Motor neuron (in vitro differentiated cells): Measurements from ENCODE around the gene ZBTB4. TPM values are rescaled to one million over a fixed set of nuclear protein-coding genes. Genes with fewer than 3 reads are reported as not detected.
A peak's percentile ranks its signal among the peaks of the same experiment; 100 is the strongest.

Source experiments
- ATAC-seq, 8 experiments: fragments of 200-7000 bp; cut with Tn5 transposase; replicated peaks in 6 of 8; 2 replicates each; pipeline ENCODE4 v1.8.0; 2021; ENCODE audit warnings: mild to moderate bottlenecking in 8 of 8, moderate library complexity in 8 of 8
- H3K27ac ChIP-seq, 2 donors: fragments of 250-450 bp; sonication (Bioruptor Pico); 2 replicates each; pipeline ENCODE4 v1.9.0; 2021; ENCODE audit warnings: antibody characterized with exemption in 2 of 2, mild to moderate bottlenecking in 2 of 2, moderate library complexity in 1 of 2
- H3K4me1 ChIP-seq, 2 donors: fragments of 250-450 bp; sonication (Bioruptor Pico); replicated peaks in 1 of 2; 2 replicates each; pipeline ENCODE4 v1.6.1; 2021; ENCODE audit warnings: antibody characterized with exemption in 2 of 2, mild to moderate bottlenecking in 2 of 2, moderate library complexity in 1 of 2
- H3K4me3 ChIP-seq, 5 donors: fragments of 250-450 bp; sonication (Bioruptor Pico); 2 replicates each; pipeline ENCODE4 v1.9.0; 2021; ENCODE audit warnings: antibody characterized with exemption in 5 of 5, mild to moderate bottlenecking in 5 of 5, moderate library complexity in 4 of 5
- WGBS, 10 experiments: fragments of 450-650 bp; shearing (Covaris generic); methylation state at CpG; one replicate each; pipeline ENCODE4 v1.0.0; 2022; 5-methylcytosine and 5-hydroxymethylcytosine counted together
- in situ Hi-C, 9 experiments: fragments of 400-800 bp; cut with MboI; loops; one replicate each; pipeline ENCODE4 v1.15.0; 2021; ENCODE audit warnings: low sequenced_read_pairs in 9 of 9, low pct_unique_long_range_greater_than_20kb in 2 of 9; ENCODE audit not compliant: unreplicated experiment in 9 of 9
- total RNA-seq, 8 experiments: library from RNA; unstranded; fragments of 300-600 nt; gene quantifications; 2 replicates each; pipeline versions ENCODE4 v1.2.3 to v1.2.4, GENCODE V29; 2022

Gene ZBTB4
- total RNA-seq, 8 experiments from 2014 or later = 9.8 to 36.2 (median 13.4) TPM

DNA sequence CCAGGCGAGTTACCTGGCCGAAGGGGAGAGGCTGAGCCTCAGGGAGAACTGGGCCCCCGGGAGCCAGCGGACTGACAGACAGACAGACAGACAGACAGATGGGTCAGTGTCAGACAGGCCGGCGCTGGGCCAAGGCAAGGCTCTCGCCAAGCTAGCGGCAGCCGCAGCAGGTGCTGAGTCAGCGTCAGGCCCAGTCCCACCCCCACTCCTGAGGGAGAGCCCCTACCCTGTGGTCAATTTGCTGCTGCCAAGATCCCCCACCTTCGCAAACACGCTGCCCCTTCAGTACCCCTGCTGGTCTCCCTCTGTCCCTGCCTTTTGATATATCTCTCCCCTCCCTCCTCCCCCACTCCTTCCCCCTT lies 38.6 kb downstream of the ZBTB4 start:
- Histone ChIP-seq H3K4me3 (peak overlapping the region; percentile 55 to 61 (median 58)), H3K4me1 (peaks cover 20 to 45% of the 10 kb centered on the region in 2 donors), H3K27ac (peak overlapping the region; percentile 96 to 97)
- 0% methylated on average over 2 of the region's 12 CpGs; no CpG with 5 or more reads in 9 of the 10 experiments for WGBS, 10 experiments
- in situ Hi-C loops = no loop called here
- peak; percentile 11 to 71 (median 60) for ATAC-seq

DNA sequence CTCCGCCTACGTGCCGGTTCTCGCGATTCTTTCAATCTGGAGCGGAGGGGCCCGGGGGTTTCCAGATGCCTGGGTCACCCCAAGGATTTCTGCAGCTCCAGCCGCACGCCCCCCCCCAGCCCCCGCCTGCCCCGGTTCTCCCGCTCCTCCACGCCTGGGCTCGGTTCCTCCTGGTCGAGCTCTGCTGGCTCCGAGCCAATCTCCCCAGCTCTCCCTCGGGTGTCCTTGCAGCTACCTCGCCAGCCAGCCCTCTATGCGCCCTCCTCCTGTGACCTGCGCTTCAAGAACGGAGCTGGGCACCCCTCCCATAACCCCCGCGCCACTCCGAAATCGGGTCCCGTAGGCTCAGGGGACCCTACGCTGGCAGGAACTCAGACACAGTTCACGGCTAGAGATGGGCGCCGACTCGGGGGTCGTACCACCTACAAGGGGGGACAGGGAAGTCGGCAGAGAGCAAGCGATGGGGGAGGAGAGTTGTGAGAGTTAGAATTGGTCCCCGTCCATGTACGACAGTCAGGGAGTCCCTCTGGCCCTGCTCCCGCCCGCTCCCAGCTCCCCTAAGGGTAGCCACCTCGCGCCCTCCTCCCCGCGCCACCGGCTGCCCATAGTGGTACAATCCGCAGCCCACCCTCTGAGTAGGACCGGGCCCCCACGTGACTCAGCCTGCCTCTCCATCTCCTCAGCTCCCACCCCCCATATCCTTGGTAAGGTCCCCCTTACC lies 39.2 kb downstream of the ZBTB4 start:
- peak in 6 of 8 experiments; percentile 18 to 73 (median 65) for ATAC-seq
- WGBS, 10 experiments = 0 to 8% (median 3%) methylated on average over 3 to 8 of the region's 46 CpGs; no CpG with 5 or more reads in 6 of the 10 experiments
- in situ Hi-C loops = no loop called here
- Histone ChIP-seq H3K27ac (peak overlapping the region; percentile 96 to 97), H3K4me1 (peaks cover 25 to 41% of the 10 kb centered on the region in 2 donors), H3K4me3 (peak overlapping the region; percentile 55 to 61 (median 58))

DNA sequence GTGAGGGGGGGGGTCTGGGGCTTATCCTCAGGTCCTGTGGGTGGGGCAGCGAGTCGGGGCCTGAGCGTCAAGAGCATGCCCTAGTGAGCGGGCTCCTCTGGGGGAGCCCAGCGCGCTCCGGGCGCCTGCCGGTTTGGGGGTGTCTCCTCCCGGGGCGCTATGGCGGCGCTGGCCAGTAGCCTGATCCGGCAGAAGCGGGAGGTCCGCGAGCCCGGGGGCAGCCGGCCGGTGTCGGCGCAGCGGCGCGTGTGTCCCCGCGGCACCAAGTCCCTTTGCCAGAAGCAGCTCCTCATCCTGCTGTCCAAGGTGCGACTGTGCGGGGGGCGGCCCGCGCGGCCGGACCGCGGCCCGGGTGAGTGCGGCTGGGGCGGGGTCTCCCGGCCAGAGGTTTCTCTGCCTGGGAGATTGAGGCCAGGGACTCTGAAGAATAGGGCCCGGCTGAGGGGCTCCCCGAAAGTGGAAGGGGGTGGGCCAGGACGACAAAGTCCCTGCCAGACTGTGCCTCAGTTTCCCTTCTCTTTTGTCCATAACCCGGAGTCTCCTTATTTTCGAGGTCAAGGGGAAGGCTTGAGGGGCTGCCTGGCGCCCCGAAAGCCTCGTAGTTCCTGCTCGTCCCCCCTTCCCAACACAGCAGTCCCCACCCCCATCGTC lies 39.8 kb downstream of the ZBTB4 start, which contains the start of gene FGF11:
Gene FGF11 (plus strand): TSS at position 51 of the 651 bp plus-strand sequence. CDS start 109 bp downstream, at position 160.
- H3K4me1 ChIP-seq = peaks cover 25 to 34% of the 10 kb centered on the region in 2 donors
- 10% methylated on average over 2 of the region's 50 CpGs; no CpG with 5 or more reads in 9 of the 10 experiments for WGBS, 10 experiments
- no peak for ATAC-seq
- in situ Hi-C loops = no loop called here
- H3K4me3 ChIP-seq = peak within 1 kb of the TSS; percentile 55 to 61 (median 58)
- peak within 1 kb of the TSS; percentile 96 to 97 for H3K27ac ChIP-seq

DNA sequence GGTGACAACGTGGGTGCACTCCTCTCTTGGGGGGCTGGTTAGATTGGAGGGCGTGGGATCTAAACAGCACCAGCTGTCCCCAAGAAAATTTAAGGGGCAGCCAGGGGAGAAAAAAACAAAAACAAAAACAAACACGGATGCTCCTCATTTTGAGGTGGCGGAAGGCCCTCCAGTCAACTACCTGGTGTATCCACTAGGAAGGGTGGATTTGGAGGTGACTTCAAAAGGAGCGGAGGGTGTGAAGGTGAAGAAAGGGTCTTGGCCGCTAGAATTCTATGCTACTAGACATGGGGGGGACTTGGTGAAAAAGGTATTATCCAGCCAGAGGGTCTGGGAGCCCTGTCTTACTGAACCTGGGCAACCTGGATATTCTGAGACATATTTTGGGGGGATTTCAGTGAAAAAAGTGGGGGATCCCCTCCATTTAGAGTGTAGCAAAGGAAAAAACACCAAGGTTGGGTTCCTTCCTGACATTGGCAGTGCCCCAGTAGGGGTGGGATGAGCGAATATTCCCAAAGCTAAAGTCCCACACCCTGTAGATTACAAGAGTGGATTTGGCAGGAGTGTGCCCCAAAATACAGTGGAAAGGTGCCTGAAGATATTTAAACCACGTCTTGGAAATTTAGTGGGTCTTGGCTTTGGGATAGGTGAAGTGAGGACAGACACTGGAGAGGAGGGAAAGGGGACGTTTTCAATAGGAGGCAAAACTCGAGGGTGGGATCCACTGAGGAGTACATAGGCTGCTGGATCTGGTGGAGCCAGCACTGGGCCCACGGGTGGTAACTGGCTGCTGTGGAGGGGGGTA lies 40.6 kb downstream of the ZBTB4 start:
- Histone ChIP-seq H3K27ac (no peak overlapping the region), H3K4me3 (peak overlapping the region; percentile 55 to 61 (median 58)), H3K4me1 (peaks cover 25 to 34% of the 10 kb centered on the region in 2 donors)
- 35 to 93% (median 61%) methylated on average over 2 to 6 of the region's 11 CpGs; no CpG with 5 or more reads in 1 of the 10 experiments for WGBS, 10 experiments
- no peak for ATAC-seq
- in situ Hi-C loops = no loop called here

DNA sequence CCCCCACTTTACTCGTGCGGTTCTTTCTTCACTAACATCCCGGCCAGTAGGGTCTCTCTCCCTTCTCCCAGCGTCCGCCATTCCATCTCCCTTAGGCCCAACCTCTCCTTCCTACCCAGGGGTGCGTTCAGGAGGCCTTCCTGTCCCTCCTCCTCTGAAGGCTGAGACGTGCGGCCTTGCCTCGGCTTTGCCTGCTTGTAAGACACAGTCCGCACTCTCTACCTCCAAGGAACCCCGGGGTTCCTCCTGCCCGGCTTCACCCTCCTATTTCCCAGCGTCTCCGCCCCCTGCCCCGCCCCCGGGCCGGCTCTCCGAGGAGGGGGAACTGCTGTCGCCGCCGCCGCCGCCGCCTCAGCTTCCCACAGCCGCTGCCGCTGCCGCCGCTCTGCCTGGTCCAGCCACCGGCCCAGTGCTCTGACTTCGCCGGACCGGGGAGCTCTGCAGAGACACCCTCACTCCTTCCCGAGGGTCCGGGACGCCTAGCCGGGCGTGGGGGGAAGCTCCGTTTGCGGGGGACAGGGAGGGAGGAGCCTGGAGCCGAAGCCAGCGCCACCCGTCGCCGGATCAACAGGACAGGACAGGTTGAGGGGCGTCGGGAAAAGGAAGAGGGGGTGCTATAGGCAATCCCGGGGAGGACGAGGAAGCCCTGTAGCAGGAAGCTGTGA lies 41.3 kb downstream of the ZBTB4 start:
- peaks cover 25 to 34% of the 10 kb centered on the region in 2 donors for H3K4me1 ChIP-seq
- ATAC-seq = peak in 4 of 8 experiments; percentile 3 to 5 (median 4)
- in situ Hi-C loops = no loop called here
- peak overlapping the region; percentile 27 to 61 (median 58) for H3K4me3 ChIP-seq
- H3K27ac ChIP-seq = no peak overlapping the region
- 7 to 83% (median 21%) methylated on average over 2 to 11 of the region's 48 CpGs; no CpG with 5 or more reads in 4 of the 10 experiments for WGBS, 10 experiments

DNA sequence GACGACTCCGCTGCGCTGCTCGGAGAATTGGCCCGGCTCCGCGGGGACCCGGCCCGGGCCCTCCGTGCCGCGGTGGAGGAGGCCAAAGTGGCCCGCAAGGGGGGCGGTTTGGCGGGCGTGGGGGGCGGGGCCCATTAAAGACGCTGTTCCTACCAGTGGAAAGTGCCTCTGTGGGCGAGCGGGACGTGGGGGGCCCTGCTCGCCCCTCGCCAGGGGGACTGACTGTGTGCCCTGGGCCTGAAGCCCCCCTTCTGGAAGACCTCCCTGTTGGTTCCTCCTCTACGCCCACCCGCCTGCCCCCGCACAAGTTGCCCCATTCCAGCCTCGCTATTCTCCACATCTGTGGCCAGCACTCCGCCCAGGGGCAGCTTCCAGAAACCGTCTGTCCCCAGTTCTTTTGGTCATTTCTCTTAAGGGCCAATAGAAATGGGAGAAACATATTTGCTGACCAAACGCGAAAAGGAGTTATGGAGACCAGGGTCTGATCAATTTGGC lies 42.0 kb downstream of the ZBTB4 start:
- in situ Hi-C loops = no loop called here
- Histone ChIP-seq H3K27ac (no peak overlapping the region), H3K4me3 (peak overlapping the region; percentile 9 to 60 (median 55)), H3K4me1 (peaks cover 25 to 34% of the 10 kb centered on the region in 2 donors)
- no peak for ATAC-seq
- 33 to 100% (median 45%) methylated on average over 1 to 3 of the region's 31 CpGs; no CpG with 5 or more reads in 6 of the 10 experiments for WGBS, 10 experiments

DNA sequence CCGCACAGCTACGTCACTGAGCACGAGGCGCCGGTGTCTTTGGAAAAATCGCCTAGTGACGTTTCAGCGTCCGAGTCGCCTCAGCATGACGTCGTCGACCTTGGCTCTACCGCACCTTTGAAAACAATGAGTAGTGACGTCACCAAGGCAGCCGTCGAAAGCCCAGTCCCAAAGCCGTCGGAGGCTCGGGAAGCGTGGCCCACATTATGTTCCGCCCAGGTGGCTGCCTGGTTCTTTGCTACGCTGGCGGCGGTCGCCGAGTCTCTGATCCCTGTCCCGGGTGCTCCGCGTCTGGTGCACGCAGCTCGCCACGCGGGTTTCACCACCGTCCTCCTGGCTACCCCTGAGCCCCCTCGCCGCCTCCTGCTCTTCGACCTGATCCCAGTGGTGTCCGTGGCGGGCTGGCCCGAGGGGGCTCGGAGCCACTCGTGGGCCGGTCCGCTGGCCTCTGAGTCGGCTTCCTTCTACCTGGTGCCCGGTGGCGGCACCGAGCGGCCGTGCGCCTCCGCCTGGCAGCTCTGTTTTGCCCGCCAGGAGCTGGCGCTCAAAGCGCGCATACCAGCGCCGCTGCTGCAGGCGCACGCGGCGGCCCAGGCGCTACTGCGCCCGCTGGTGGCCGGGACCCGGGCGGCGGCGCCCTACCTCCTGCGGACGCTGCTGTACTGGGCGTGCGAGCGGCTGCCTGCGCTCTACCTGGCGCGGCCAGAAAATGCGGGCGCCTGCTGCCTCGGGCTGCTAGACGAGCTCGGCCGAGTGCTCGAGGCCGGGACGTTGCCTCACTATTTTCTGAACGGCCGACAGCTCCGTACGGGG lies 42.7 kb downstream of the ZBTB4 start:
- in situ Hi-C loops = no loop called here
- peak; percentile 51 to 82 (median 58) for ATAC-seq
- peaks cover 25 to 34% of the 10 kb centered on the region in 2 donors for H3K4me1 ChIP-seq
- 0 to 40% (median 18%) methylated on average over 1 to 11 of the region's 92 CpGs; no CpG with 5 or more reads in 5 of the 10 experiments for WGBS, 10 experiments
- no peak overlapping the region for H3K27ac ChIP-seq
- peak overlapping the region; percentile 9 to 60 (median 55) for H3K4me3 ChIP-seq

DNA sequence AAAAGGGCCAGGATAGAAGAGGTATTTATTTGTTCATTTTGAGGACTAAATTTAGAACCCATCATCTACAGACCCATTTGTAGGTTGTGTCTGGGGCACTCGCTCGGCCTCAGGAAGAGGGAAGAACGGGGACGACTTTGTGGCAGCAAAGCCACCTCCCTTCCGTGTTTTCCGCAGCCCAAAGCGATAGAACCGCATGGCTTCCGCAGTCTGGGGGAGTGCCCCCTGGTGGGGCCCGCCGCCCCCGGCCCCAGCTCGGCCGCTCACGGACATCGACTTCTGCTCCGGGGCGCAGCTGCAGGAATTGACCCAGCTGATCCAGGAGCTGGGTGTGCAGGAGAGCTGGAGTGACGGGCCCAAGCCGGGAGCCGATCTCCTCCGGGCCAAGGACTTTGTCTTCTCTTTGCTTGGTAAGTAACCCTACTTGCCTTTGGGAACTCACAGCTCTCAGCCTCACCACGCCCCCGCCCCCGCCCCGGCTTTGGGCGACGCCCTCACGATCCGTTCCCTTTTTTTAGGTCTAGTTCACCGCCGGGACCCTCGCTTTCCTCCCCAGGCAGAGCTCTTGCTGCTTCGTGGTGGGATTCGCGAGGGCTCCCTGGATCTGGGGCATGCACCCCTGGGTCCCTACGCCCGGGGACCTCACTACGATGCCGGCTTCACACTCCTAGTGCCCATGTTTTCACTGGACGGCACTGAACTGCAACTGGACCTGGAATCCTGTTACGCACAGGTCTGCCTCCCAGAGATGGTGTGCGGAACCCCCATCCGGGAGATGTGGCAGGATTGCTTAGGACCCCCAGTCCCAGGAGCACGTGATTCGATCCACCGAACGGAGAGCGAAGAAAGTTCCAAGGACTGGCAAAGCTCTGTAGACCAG lies 43.5 kb downstream of the ZBTB4 start:
- no peak overlapping the region for H3K27ac ChIP-seq
- peak in 2 of 8 experiments; percentile 3 to 4 for ATAC-seq
- in situ Hi-C loops = no loop called here
- peaks cover 18 to 27% of the 10 kb centered on the region in 2 donors for H3K4me1 ChIP-seq
- WGBS, 10 experiments = 0 to 60% (median 12%) methylated on average over 1 to 11 of the region's 49 CpGs; no CpG with 5 or more reads in 6 of the 10 experiments
- H3K4me3 ChIP-seq = peak overlapping the region in 4 of 5 donors; percentile 6 to 60 (median 44)

DNA sequence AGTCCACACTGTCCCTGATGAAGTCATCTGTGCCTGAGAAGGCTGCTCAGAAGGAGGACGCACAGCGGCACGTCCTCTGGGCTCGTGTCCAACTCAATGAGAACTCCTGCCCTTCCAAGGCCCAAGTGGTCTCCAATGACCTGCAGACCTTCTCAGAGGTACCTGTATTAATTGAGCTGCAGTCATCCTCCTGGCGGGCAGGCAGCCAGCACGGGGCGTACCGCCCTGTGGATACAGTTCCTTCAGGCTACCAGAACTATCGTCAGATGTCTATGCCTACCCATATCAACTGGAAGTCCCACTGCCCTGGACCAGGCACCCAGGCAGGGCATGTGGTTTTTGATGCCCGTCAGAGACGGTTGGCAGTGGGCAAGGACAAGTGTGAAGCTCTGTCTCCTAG lies 47.1 kb downstream of the ZBTB4 start:
- no peak overlapping the region for H3K27ac ChIP-seq
- ATAC-seq = no peak
- H3K4me3 ChIP-seq = no peak overlapping the region
- in situ Hi-C loops = no loop called here
- WGBS, 10 experiments = 14 to 95% (median 88%) methylated on average over 1 to 10 of the region's 11 CpGs; no CpG with 5 or more reads in 3 of the 10 experiments
- H3K4me1 ChIP-seq = peaks cover 10 to 12% of the 10 kb centered on the region in 2 donors

DNA sequence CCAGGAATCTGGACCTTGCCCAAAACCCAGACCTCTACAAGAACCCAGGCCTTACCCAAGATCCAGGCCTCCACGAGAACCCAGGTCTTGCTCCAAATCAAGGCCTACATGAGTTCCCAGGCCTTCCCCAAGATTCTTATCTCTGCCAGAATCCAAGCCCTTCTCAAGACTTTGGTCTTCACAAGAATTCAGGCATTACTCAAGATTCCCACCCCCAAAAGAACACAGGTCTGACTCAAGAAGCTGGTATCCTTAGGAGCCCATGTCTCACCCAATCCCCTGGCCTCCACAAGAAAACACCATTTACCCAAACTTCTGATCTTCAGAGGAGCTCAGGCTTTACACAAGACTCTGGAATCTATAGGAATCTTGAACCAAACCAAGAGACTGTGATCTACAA lies 48.2 kb downstream of the ZBTB4 start:
- no peak overlapping the region for H3K27ac ChIP-seq
- 0 to 40% (median 33%) methylated on average over 1 of the region's 1 CpG; no CpG with 5 or more reads in 7 of the 10 experiments for WGBS, 10 experiments
- in situ Hi-C loops = no loop called here
- ATAC-seq = no peak
- no peak overlapping the region for H3K4me3 ChIP-seq
- H3K4me1 ChIP-seq = peaks cover 6 to 8% of the 10 kb centered on the region in 2 donors

DNA sequence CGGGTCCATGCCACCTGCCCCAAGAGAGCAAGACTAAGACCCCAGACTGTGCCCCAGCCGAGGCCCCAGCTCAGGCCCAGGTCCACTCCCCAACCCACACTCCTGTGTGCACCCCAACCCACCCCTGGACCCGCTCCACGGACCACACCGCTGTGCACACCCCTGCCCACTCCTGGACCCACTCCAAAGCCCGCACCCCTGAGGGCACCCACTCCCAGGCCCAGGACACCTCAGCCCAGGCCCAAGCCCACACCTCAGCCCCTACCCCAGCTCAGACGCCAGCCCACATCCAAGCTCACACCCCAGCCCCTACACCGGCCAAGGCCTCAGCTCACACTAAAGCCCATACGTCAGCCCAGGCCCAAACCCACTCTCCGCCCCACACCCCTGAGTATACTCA lies 49.7 kb downstream of the ZBTB4 start:
- no peak overlapping the region for H3K4me3 ChIP-seq
- in situ Hi-C loops = no loop called here
- WGBS, 10 experiments = no CpG with 5 or more reads among the region's 10 CpGs
- H3K4me1 ChIP-seq = no peaks in the 10 kb centered on the region
- peak in 4 of 8 experiments; percentile 7 to 32 (median 23) for ATAC-seq
- H3K27ac ChIP-seq = no peak overlapping the region
